Subcutaneous adipose tissue (tissue), 4 donors: ENCODE data around the gene MAB21L3. TPM values are rescaled to one million over a fixed set of nuclear protein-coding genes. Genes with fewer than 3 reads are reported as not detected.

Experiments
- CTCF ChIP-seq: fragments of 450-650 bp; IDR thresholded peaks from one replicate; pipeline ENCODE4 v1.5.1; 2016; ENCODE audit warnings: low read depth, mild to moderate bottlenecking, control low read depth, antibody characterized with exemption, moderate library complexity
- total RNA-seq, 4 donors: library from RNA; depleted of rRNA; stranded (reverse); fragments of >200 nt; gene quantifications; one replicate each; pipeline ENCODE4 v1.1.0, GENCODE V29; 2016

Gene MAB21L3
- total RNA-seq, 4 donors from 2014 or later: 0.75 to 6.3 (median 2.4) TPM

GRCh38 chr1:116128664-116129063 is 17.5 kb downstream of the MAB21L3 start:
- TF ChIP-seq CTCF: no peak

GRCh38 chr1:116129537-116129936 is 18.3 kb downstream of the MAB21L3 start:
- TF ChIP-seq CTCF: no peak

- TF ChIP-seq CTCF: no peak
These were observed 19.2 kb downstream of the MAB21L3 start for GRCh38 chr1:116130356-116130755.

- TF ChIP-seq CTCF: no peak
These were observed 20.0 kb downstream of the MAB21L3 start for GRCh38 chr1:116131170-116131569.

GRCh38 chr1:116131866-116132605 is 20.8 kb downstream of the MAB21L3 start:
- no peak for TF ChIP-seq CTCF

GRCh38 chr1:116133696-116134475 is 22.7 kb downstream of the MAB21L3 start:
- TF ChIP-seq CTCF: no peak

- no peak for TF ChIP-seq CTCF
These were observed 23.2 kb downstream of the MAB21L3 start for GRCh38 chr1:116134476-116134773.
